ENCODE results near the gene KCTD16.
A peak's percentile ranks its signal among the peaks of the same experiment; 100 is the strongest.

The KCTD16 gene

DNA sequence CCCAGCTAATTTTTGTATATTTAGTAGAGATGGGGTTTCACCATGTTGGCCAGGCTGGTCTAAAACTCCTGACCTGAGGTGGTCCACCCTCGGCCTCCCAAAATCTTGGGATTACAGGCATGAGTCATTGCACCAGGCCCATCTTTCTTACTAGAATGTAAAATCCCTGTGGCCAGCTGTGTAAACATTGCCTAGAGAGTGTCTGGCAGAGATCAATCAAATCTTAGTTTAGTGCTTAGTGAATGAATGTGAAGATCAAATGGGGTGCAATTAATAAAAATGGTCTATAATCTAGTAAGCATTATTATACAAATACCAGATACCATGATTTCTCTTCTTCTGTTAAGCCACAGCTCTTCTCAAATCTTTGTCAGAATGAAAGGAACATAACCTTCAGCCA is 289.9 kb downstream of the KCTD16 start:
- no peak for DNase-seq (ENCODE audit: low spot score)

DNA sequence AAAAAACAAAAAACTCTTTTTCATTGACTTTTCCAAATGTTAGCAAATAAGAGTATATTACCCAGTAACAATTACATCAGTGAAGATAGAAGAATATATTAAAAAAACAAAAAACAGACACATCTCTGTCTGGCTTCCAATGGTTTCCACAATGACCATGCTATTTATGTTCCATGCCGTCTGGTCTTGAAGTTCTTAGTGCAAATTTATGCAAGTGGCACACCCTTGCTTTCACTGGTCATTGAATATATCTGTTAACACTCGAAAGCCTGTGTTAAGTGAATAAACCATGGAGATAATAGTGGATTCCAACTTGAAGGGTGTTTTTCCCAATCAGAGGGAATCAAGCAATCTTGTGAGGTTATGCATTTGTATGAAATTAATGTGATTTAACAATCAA is 291.9 kb downstream of the KCTD16 start:
- DNase-seq (ENCODE audit: low spot score) = no peak

GRCh38 chr5:144463481-144464223 is 293.0 kb downstream of the KCTD16 start:
- no peak for DNase-seq (ENCODE audit: low spot score)

- DNase-seq (ENCODE audit: low spot score) = no peak
Measured at GRCh38 chr5:144464306-144464705, 293.6 kb downstream of the KCTD16 start.

GRCh38 chr5:144465441-144465840 is 294.8 kb downstream of the KCTD16 start:
- DNase-seq (ENCODE audit: low spot score) = no peak

- peak; percentile 21 for DNase-seq (ENCODE audit: low spot score)
Measured at GRCh38 chr5:144467792-144468191, 297.1 kb downstream of the KCTD16 start.

DNA sequence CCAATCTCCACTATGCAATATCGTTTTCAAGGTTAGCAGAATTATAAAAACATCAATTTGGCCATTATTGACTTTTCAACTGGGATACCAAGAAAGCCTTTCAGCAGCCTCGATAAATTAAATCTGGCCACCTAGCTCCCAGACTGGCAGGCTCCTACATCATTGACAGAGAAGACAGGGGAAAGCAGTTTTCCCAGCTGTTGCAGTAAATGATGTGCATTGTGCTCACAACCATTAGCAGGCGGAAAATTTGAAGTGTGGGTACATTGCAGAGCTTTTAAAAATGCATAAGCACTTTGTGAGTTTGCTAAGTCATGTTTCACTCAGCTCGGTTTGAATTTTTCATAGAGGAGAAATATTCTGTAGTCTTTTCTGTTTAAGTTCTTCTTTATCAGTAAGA is 297.9 kb downstream of the KCTD16 start:
- no peak for DNase-seq (ENCODE audit: low spot score)

GRCh38 chr5:144469106-144469505 is 298.4 kb downstream of the KCTD16 start:
- DNase-seq (ENCODE audit: low spot score) = no peak

DNA sequence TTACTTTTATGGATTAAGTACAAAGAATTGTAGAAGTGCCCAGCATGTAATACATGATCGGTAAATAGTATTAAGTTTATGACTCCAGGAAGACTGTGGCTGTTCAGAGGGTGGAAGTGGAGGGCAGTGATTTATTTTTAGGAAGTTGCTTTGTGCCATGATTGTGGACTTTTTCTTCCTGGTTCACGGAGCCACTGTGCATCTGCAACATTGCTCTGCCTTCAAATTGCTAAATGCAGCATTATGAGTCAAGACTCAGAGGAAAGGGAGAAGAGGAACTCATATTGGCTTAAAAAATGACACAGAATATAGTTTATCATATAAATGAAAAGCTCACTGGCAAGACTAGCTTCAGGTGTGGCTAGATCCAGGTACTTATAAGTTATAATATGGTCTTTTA is 301.5 kb downstream of the KCTD16 start:
- DNase-seq (ENCODE audit: low spot score) = no peak

- DNase-seq (ENCODE audit: low spot score) = no peak
Measured at GRCh38 chr5:144473650-144474049, 303.0 kb downstream of the KCTD16 start.

DNA sequence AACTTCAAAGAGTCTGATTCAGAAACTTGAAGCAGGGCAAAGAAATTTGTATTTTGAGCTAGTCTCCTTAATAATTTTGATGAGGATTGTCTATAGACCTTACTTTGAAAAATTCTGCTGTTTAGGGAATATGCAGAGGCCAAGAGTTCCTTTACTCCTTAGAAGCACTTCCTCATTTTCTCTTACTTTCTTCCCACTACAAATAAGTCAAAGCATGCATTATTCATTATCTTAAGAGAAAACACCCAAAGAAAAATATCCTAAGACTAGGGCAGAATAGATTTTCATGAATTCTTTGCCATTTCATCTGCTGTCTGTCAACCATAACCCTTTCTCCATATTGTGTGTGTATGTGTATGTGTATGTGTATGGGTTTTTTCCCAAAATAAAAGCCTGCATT is 307.9 kb downstream of the KCTD16 start:
- DNase-seq (ENCODE audit: low spot score) = no peak

DNA sequence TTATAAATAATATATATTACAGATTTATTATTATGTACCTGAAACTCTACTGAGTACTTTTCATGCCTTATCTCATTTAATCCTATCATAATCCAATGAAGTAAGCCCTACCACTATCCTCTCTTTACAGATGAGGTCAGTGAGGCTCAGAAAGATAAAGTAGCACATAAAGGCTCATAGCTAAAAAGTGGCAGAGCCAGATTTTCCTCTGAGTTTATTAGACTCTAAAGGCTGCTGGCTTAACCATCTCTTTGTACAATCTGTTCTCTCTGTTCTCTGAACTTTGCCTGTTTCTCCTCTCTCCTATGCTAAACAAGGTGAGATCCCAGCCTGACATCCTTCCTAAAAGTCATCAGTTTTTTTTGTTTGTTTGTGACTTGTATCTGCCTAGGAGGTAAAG is 311.2 kb downstream of the KCTD16 start:
- DNase-seq (ENCODE audit: low spot score) = no peak

GRCh38 chr5:144484124-144484897 is 313.6 kb downstream of the KCTD16 start:
- DNase-seq (ENCODE audit: low spot score) = no peak

- DNase-seq (ENCODE audit: low spot score) = no peak
Measured at GRCh38 chr5:144485540-144485939, 314.9 kb downstream of the KCTD16 start.

GRCh38 chr5:144487207-144487606 is 316.5 kb downstream of the KCTD16 start:
- DNase-seq (ENCODE audit: low spot score) = no peak

- DNase-seq (ENCODE audit: low spot score) = no peak
Measured at GRCh38 chr5:144487761-144488160, 317.1 kb downstream of the KCTD16 start.

- DNase-seq (ENCODE audit: low spot score) = no peak
Measured at GRCh38 chr5:144503123-144503522, 332.4 kb downstream of the KCTD16 start.

GRCh38 chr5:144504929-144505577 is 334.4 kb downstream of the KCTD16 start:
- no peak for DNase-seq (ENCODE audit: low spot score)

DNA sequence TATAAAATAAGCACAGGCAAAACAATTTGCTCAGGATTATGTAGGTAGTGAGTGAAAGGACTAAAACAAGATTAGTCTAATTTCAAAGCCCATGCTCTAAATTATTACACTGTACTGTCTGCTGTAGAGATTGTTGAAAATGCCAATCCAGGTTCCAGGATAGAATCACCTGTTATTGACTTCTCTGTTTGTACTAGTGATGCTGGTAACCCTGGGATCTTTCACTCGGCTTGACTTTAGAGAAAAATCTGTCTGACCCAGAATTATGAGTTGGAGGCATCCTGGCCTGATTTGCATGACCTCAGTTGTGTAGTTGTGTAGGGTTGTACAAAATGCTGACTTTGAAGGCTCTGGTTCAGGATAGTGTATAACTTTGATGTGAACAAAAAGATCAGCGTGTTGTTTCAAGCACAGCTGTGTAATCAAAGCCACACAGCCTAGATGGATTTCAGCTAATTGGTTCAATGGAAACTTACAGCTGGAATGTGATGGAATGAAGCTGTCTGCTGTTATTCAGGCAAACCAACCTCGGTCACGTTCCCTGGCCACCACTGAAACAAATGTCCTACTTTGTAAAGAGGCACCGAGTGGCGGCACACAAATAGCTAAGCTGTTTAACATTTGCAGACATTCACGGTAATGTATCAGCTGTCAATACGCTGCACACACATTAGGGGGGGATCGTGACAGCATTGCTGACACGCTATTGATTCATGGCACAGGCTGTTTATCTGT is 340.3 kb downstream of the KCTD16 start:
- peak; percentile 1 for DNase-seq (ENCODE audit: low spot score)

- no peak for DNase-seq (ENCODE audit: low spot score)
Measured at GRCh38 chr5:144511580-144512072, 341.0 kb downstream of the KCTD16 start.

DNA sequence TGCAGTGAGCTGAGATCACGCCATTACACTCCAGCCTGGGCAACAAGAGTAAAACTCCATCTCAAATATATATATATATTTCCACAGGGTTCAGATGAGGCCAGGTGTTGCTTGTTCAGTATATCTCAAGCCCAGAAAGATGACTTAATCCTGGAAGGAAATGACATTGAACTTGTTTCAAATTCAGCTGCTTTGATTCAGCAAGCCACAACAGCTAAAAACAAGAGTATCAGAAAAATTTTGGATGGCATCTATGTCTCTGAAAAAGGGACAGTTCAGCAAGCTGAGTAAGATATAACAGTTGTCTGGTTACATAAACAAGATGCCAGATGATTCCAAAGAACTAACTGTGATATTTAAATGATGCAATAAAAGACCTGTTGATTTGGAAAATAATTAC is 352.0 kb downstream of the KCTD16 start:
- DNase-seq (ENCODE audit: low spot score) = no peak

DNA sequence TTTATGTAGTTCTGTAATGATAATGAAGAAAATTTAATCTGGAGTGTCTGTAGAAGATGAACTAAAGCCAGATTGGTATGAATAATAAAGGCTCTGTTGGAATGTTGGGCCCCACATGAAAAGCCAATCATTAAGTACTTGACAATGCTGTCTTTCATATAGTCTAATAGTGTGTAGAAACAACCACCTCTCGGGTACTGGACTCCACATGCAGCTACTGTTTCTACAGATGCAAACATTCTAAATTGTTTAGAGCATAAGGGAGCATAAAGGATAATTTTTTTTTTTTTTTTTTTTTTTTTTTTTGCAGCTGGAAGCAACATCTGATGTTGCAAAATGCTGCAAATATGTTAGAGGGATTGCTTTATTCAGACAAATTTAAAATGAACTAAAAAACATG is 354.3 kb downstream of the KCTD16 start:
- DNase-seq (ENCODE audit: low spot score) = no peak
